Measurements from ENCODE around the gene FOXN4.

DNA sequence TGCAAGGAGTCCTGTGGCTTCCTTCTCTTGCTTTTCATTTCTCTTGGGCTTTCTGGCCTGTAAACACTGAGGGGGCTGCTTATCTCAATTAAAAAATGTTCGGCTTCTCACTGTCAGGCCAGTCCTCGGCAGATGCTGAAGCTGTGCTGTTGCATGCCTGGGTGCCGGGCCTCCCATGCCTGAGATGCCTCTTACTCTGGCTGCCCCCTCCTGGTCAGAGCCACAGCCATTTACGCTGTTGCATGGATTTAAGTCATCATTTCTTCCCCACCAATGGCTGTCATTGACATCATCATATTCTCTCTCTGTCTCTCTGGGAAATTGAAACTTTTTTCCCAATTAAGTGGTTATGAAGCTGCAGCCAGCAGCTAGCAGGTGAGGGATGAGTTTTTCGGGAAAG lies 53.7 kb downstream of the FOXN4 start:
- TF ChIP-seq EZH2 (IDR thresholded peaks at IDR 0.05; ENCODE audit: borderline replicate concordance, low read length): no peak
- TF ChIP-seq, protein P1, sequence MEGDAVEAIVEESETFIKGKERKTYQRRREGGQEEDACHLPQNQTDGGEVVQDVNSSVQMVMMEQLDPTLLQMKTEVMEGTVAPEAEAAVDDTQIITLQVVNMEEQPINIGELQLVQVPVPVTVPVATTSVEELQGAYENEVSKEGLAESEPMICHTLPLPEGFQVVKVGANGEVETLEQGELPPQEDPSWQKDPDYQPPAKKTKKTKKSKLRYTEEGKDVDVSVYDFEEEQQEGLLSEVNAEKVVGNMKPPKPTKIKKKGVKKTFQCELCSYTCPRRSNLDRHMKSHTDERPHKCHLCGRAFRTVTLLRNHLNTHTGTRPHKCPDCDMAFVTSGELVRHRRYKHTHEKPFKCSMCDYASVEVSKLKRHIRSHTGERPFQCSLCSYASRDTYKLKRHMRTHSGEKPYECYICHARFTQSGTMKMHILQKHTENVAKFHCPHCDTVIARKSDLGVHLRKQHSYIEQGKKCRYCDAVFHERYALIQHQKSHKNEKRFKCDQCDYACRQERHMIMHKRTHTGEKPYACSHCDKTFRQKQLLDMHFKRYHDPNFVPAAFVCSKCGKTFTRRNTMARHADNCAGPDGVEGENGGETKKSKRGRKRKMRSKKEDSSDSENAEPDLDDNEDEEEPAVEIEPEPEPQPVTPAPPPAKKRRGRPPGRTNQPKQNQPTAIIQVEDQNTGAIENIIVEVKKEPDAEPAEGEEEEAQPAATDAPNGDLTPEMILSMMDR (IDR thresholded peaks at IDR 0.05; ENCODE audit: low read length): peak; percentile 9; the same call in 1 of the 2 replicates

Data from OCI-LY1 (cell line).